ENCODE measurements around the gene KCNAB1.
A peak's percentile ranks its signal among the peaks of the same experiment; 100 is the strongest.
"Not testable (repeated sequence)": the region's sequence is repeated elsewhere in the genome, so short reads cannot be mapped to it uniquely, and the experiment has no call there.

The KCNAB1 gene

GRCh38 chr3:156284637-156285036, 164.3 kb downstream of the KCNAB1 start:
- DNase-seq = not testable (repeated sequence)

- no peak for DNase-seq
Measured at GRCh38 chr3:156285626-156286025, 165.2 kb downstream of the KCNAB1 start.

GRCh38 chr3:156290924-156291271, 170.5 kb downstream of the KCNAB1 start:
- DNase-seq = no peak

GRCh38 chr3:156291272-156292123, 171.1 kb downstream of the KCNAB1 start:
- no peak for DNase-seq

- DNase-seq = no peak
Measured at GRCh38 chr3:156293566-156293965, 173.2 kb downstream of the KCNAB1 start.

- no peak for DNase-seq
Measured at GRCh38 chr3:156297582-156297981, 177.2 kb downstream of the KCNAB1 start.

GRCh38 chr3:156298014-156298413, 177.6 kb downstream of the KCNAB1 start:
- DNase-seq = no peak

- no peak for DNase-seq
Measured at GRCh38 chr3:156298938-156299337, 178.6 kb downstream of the KCNAB1 start.

GRCh38 chr3:156299569-156299968, 179.2 kb downstream of the KCNAB1 start:
- no peak for DNase-seq

GRCh38 chr3:156300371-156300770, 180.0 kb downstream of the KCNAB1 start:
- DNase-seq = no peak

- DNase-seq = no peak
Measured at GRCh38 chr3:156300929-156301840, 180.8 kb downstream of the KCNAB1 start.

- no peak for DNase-seq
Measured at GRCh38 chr3:156303001-156303707, 182.8 kb downstream of the KCNAB1 start.

GRCh38 chr3:156304406-156304805, 184.0 kb downstream of the KCNAB1 start:
- DNase-seq = no peak

- no peak for DNase-seq
Measured at GRCh38 chr3:156305672-156306071, 185.3 kb downstream of the KCNAB1 start.

GRCh38 chr3:156307704-156308103, 187.3 kb downstream of the KCNAB1 start:
- DNase-seq = no peak

- DNase-seq = no peak
Measured at GRCh38 chr3:156311431-156311830, 191.1 kb downstream of the KCNAB1 start.

GRCh38 chr3:156311930-156312329, 191.6 kb downstream of the KCNAB1 start:
- no peak for DNase-seq

- no peak for DNase-seq
Measured at GRCh38 chr3:156316076-156316475, 195.7 kb downstream of the KCNAB1 start.

- no peak for DNase-seq
Measured at GRCh38 chr3:156317462-156318074, 197.2 kb downstream of the KCNAB1 start.

- peak in 1 of 2 experiments; percentile 4 for DNase-seq
Measured at GRCh38 chr3:156321945-156322344, 201.6 kb downstream of the KCNAB1 start.

GRCh38 chr3:156323466-156323865, 203.1 kb downstream of the KCNAB1 start:
- DNase-seq = no peak

- no peak for DNase-seq
Measured at GRCh38 chr3:156330415-156330814, 210.0 kb downstream of the KCNAB1 start.

- no peak for DNase-seq
Measured at GRCh38 chr3:156332304-156332703, 211.9 kb downstream of the KCNAB1 start.
